SK-N-MC (cell line): ENCODE measurements around the gene C20orf144.

Experiments used
- EZH2 ChIP-seq: fragments of 200-600 bp; sonication (generic); IDR thresholded peaks from one replicate; pipeline ENCODE4 v1.6.1; 2017; ENCODE audit warnings: antibody characterized with exemption
- POLR2AphosphoS5 ChIP-seq: IDR thresholded peaks from 2 replicates; pipeline ENCODE4 v1.6.1; 2012; ENCODE audit warnings: mild to moderate bottlenecking, low read depth, low read length, borderline replicate concordance

GRCh38 chr20:33647603-33648395 is 14.3 kb upstream of the C20orf144 start:
- no peak for TF ChIP-seq EZH2
- no peak for TF ChIP-seq POLR2AphosphoS5
